Choroid plexus epithelial cell (primary cell): Measurements from ENCODE around the gene KIAA0753.

ENCODE experiments used
- DNase-seq: peaks from one replicate; pipeline ENCODE4 v3.0.0-alpha.2; 2010; ENCODE audit warnings: low read depth
- H3K4me3 ChIP-seq: 2 replicates; pipeline ENCODE4 v1.5.1; 2011; ENCODE audit warnings: low read depth, mild to moderate bottlenecking, control low read depth, low read length, moderate library complexity
- TF ChIP-seq, protein P1 (sequence below): conservative IDR thresholded peaks from 2 replicates; pipeline ENCODE4 v1.5.1; 2011; ENCODE audit warnings: low read depth, mild to moderate bottlenecking, control low read depth, inconsistent platforms, low read length, moderate library complexity

The KIAA0753 gene

DNA sequence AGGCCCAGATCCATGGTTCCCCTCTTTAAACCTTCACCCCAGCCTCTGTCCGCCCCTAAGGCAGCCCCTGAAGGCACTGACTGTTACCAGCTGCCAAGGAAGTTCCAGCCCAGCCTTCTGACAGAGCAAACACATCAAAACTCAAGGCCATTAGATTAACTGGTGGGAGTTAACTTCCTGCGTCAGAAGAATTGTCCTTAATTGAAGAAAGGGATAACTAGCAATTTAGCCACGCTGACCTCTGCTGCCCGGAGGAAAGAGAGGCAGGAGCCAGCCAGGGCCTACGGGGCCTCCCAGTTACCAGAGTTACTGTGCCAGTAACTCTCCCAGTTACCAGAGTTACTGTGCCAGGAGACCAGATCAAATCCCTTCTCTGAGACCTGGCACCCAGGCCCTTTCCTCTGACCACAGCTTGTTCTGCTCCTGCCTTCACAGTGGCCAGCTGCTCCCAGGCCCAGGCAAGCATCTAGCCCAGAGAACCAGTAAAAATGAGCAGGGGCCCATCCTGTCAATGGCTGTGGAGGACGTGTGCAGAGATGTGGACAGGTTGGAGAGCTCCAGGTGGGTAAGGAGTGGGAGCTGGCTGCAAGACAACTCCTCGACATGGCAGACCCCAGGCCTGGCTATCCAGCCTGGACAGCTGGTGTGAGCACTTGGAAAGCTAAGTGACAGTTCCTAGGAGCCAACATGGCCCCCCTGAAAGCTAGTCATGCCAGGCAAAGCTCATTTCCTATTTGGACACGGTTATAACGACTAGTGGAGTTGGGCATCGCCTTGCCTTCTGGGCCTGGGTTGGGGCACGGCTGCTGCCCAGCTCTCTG lies 81.4 kb downstream of the KIAA0753 start:
- no peak overlapping the region for H3K4me3 ChIP-seq
- TF ChIP-seq, protein P1, sequence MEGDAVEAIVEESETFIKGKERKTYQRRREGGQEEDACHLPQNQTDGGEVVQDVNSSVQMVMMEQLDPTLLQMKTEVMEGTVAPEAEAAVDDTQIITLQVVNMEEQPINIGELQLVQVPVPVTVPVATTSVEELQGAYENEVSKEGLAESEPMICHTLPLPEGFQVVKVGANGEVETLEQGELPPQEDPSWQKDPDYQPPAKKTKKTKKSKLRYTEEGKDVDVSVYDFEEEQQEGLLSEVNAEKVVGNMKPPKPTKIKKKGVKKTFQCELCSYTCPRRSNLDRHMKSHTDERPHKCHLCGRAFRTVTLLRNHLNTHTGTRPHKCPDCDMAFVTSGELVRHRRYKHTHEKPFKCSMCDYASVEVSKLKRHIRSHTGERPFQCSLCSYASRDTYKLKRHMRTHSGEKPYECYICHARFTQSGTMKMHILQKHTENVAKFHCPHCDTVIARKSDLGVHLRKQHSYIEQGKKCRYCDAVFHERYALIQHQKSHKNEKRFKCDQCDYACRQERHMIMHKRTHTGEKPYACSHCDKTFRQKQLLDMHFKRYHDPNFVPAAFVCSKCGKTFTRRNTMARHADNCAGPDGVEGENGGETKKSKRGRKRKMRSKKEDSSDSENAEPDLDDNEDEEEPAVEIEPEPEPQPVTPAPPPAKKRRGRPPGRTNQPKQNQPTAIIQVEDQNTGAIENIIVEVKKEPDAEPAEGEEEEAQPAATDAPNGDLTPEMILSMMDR, result no peak
- DNase-seq, result no peak

DNA sequence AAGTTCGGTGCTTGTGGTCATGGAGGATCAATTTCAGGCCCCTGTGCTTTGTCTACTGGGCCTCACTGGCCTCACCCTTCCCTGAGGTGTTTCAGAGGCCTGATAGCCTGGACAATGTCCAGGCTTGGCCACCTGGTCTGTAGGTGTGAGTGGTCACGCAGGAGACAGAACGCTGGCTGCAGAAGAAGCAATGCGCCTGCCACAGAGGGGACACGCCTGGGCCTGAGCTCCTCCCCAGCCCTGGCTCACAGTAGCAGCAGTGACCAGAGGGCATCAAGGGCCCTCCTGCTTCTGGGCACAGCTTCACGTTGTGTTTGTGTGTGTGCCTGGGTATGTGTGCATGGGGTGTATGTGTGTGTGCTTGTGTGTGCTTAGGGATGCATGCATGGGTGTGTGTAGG lies 82.2 kb downstream of the KIAA0753 start:
- no peak for DNase-seq
- no peak overlapping the region for H3K4me3 ChIP-seq
- TF ChIP-seq, protein P1, result no peak

DNA sequence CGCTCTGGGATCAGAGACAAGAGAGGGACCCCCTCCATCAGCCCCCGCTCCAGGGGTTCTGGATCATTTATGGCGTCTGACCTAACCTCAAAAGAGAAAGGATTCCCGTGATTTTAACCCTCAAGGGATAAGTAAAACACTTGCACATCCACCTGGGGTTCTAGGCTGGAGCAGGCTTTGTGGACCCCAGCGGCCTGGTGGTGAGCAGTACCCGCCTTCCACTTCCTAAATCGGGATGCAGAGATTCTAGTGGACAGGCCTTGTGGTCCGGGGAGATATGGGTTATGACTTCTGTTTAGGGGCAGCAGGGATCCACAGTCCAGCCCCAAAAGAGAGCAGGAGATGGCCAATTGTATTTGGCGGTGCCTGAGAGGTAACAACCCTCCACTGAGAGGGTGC lies 83.5 kb downstream of the KIAA0753 start:
- DNase-seq, result no peak
- peak overlapping the region; percentile 51 for H3K4me3 ChIP-seq
- TF ChIP-seq, protein P1, result no peak

DNA sequence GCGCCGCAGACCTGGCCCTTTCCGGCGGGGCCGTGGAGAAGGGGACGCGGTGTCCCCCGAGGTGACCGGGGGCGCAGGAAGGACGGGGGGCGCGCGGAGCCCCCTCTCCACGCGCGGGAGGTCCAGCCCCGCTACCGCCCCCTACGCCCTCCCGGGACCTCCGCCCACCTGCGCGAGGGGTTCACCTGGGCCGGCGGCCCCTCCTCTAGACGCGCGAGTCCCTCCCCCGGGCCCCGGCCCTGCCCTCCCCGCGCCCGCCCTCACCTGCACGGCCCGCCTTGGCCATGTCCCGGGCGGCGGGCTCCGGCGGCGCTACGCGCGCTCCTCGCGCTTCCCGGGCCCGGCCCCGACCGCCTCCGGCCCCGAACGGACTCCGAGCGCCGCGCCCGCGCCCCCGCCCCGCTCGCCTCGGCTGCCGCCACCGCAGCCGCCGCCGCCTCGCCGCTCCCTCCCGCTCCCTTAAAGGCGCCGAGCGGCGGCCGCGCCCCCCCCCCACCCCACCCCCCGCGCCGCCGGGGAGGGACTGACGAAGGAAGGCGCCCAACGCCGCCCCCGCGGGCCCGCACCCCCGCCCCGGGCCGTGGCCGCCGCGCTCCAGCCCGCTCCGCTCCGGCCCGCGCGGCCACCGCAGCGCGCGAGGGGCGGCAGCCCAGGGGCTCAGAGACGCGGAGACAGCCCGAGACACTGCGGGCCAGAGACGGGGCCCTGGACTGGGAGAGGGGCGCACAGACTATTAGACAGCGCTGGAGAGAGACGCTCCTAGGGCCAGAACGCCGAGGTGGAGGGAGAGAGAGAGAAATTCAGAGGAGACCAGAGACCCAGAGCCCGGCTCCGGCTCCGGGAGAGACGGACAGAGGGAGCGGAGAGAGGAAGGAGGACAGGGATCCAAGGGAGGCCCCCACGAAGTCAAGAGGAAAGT lies 84.1 kb downstream of the KIAA0753 start, which contains the start of gene PITPNM3:
Gene PITPNM3, minus strand, starts transcription at position 435 of the 919 bp plus-strand sequence. Its CDS starts 149 bp downstream, at position 286.
- DNase-seq, result no peak
- TF ChIP-seq, protein P1, result no peak
- H3K4me3 ChIP-seq, result peak within 1 kb of the TSS; percentile 51

DNA sequence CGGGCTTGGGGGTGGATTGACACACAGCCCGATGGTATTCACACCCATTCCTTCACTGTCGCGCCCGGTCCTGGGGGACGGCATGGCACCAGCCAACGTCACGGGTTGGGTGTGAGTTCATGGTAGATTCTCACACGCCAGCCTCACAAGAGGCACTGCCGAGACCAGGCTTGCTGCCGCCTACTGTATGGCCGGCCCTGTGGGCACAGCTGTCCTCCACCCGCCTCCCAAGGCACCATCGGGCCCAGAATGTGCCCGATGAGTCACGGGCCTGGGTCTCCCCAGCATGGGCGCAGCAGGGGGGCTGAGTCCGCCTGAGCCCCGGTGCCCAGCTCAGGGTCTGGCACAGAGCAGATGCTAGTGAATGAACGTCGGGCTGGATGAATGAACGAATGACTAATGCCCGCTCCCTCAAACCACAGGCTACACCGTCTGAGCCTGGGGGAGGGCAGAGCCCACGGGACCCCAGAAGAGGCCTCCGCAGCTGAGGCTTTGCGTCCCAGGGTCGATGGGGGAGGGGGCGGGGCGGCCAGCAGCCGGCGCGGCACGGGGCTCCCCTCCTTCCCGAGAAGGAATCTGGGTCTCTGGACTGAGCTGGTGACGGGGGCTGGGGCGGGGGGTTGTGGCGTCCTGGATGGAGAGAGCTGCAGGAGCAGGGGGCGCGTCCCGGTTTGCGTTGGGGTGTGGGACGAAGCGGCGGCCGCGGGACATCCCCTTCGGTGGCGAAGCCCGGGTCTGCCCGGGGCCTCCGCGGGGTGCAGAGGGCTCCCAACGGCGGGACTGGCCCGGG lies 85.0 kb downstream of the KIAA0753 start:
- peak overlapping the region; percentile 51 for H3K4me3 ChIP-seq
- DNase-seq, result peak; percentile 37
- TF ChIP-seq, protein P1, result no peak

DNA sequence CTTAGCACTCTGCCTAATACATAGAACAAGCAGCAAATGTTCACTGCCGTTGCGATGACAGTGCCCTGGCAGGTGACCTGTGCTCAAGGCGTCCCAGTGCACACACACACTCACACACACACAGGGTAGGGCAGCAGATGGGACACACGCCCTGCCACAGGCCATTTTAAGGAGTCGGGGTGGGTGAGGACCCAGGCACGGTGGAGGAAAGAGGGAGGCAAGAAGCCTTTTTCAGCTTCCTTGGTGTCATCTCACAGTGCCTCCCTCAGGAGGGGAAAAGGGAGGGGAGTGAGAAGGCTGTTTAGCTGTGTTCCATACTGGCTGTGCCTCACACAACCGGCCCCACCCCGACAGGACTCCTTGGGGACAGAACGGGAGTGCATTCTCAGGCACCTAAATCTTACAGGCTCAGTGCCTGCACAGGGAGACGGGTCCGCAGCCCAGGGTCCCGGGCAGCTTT lies 85.6 kb downstream of the KIAA0753 start:
- H3K4me3 ChIP-seq, result peak overlapping the region; percentile 51
- DNase-seq, result no peak
- TF ChIP-seq, protein P1, result no peak
